Thoracic aorta (tissue), 2 donors: Measurements from ENCODE around the gene TMPRSS4. TPM values are rescaled to one million over a fixed set of nuclear protein-coding genes. Genes with fewer than 3 reads are reported as not detected.

Experiments used
- ATAC-seq: fragments of 150-250 bp; one replicate; pipeline ENCODE4 v1.8.0; 2017; ENCODE audit warnings: low read depth; ENCODE audit not compliant: insufficient number of reproducible peaks, low FRiP score
- DNase-seq: peaks from one replicate; pipeline ENCODE4 v3.0.0-alpha.2; 2020; ENCODE audit warnings: low spot score
- H3K27ac ChIP-seq, 2 donors: fragments of 200-600 bp; sonication (generic); 1 replicate in 1 of 2; 2 replicates in 1 of 2; pipeline ENCODE4 v1.5.1; 2016; ENCODE audit warnings: mild to moderate bottlenecking in 2 of 2, moderate library complexity in 2 of 2
- H3K27me3 ChIP-seq: fragments of 200-600 bp; sonication (generic); replicated peaks from 2 replicates; pipeline ENCODE4 v1.6.0; 2016; ENCODE audit warnings: mild to moderate bottlenecking; ENCODE audit not compliant: insufficient read depth
- H3K36me3 ChIP-seq: fragments of 200-600 bp; sonication (generic); one replicate; pipeline ENCODE4 v1.5.1; 2016
- H3K4me1 ChIP-seq, 2 donors: fragments of 200-600 bp; sonication (generic); 1 replicate in 1 of 2; 2 replicates in 1 of 2; pipeline versions ENCODE4 v1.5.1 to v1.6.0; 2016; ENCODE audit warnings: low read depth in 2 of 2, mild to moderate bottlenecking in 1 of 2; ENCODE audit not compliant: control insufficient read depth in 1 of 2
- H3K4me3 ChIP-seq: fragments of 200-600 bp; sonication (generic); 2 replicates; pipeline ENCODE4 v1.5.1; 2016; ENCODE audit warnings: mild to moderate bottlenecking
- H3K9me3 ChIP-seq: fragments of 200-600 bp; sonication (generic); 2 replicates; pipeline ENCODE4 v1.5.1; 2016
- CTCF ChIP-seq: fragments of 200-600 bp; sonication (generic); IDR thresholded peaks from one replicate; pipeline ENCODE4 v1.5.1; 2019; ENCODE audit warnings: antibody characterized with exemption
- total RNA-seq, 2 donors: library from RNA; depleted of rRNA; stranded (reverse); fragments of >200 nt; gene quantifications; one replicate each; pipeline versions ENCODE4 v1.1.0 to v1.2.3, GENCODE V29; 2016

The TMPRSS4 gene
- total RNA-seq, 2 donors from 2014 or later = 2.2 TPM; not detected in 1

GRCh38 chr11:118042796-118043195 is 34.1 kb upstream of the TMPRSS4 start:
- Histone ChIP-seq H3K9me3 (no peaks in the 10 kb centered on the region), H3K27ac (no peak overlapping the region), H3K4me3 (no peak overlapping the region), H3K27me3 (no peaks in the 10 kb centered on the region), H3K36me3 (no peaks in the 10 kb centered on the region), H3K4me1 (no peaks in the 10 kb centered on the region)
- TF ChIP-seq CTCF = no peak
- ATAC-seq (no peak), DNase-seq (no peak)

GRCh38 chr11:118045191-118045590 is 31.7 kb upstream of the TMPRSS4 start:
- Histone ChIP-seq H3K36me3 (no peaks in the 10 kb centered on the region), H3K4me1 (no peaks in the 10 kb centered on the region), H3K27me3 (no peaks in the 10 kb centered on the region), H3K9me3 (no peaks in the 10 kb centered on the region), H3K4me3 (no peak overlapping the region), H3K27ac (no peak overlapping the region)
- DNase-seq (no peak), ATAC-seq (no peak)
- TF ChIP-seq CTCF = no peak

GRCh38 chr11:118046051-118046963 is 30.6 kb upstream of the TMPRSS4 start:
- no peak overlapping the region for H3K27ac ChIP-seq
- H3K36me3 ChIP-seq = no peaks in the 10 kb centered on the region
- no peaks in the 10 kb centered on the region for H3K4me1 ChIP-seq
- DNase-seq (no peak), ATAC-seq (no peak)
- no peaks in the 10 kb centered on the region for H3K27me3 ChIP-seq
- no peak overlapping the region for H3K4me3 ChIP-seq
- TF ChIP-seq CTCF = no peak
- H3K9me3 ChIP-seq = no peaks in the 10 kb centered on the region

- no peaks in the 10 kb centered on the region for H3K4me1 ChIP-seq
- no peak for TF ChIP-seq CTCF
Observed at GRCh38 chr11:118046964-118047700, 29.7 kb upstream of the TMPRSS4 start.

GRCh38 chr11:118047749-118048148 is 29.1 kb upstream of the TMPRSS4 start:
- Histone ChIP-seq H3K4me3 (no peak overlapping the region), H3K9me3 (no peaks in the 10 kb centered on the region), H3K27ac (no peak overlapping the region), H3K27me3 (no peaks in the 10 kb centered on the region), H3K4me1 (no peaks in the 10 kb centered on the region), H3K36me3 (no peaks in the 10 kb centered on the region)
- DNase-seq (no peak), ATAC-seq (no peak)
- no peak for TF ChIP-seq CTCF

More at GRCh38 chr11:118046964-118047700, 29.7 kb upstream of the TMPRSS4 start:
- ATAC-seq (no peak), DNase-seq (no peak)
- Histone ChIP-seq H3K27me3 (no peaks in the 10 kb centered on the region), H3K4me3 (no peak overlapping the region), H3K9me3 (no peaks in the 10 kb centered on the region), H3K27ac (no peak overlapping the region), H3K36me3 (no peaks in the 10 kb centered on the region)
